Activated CD8-positive, alpha-beta memory T cell treated with anti-CD3 and anti-CD28 coated beads for 1 hour (primary cell): ENCODE measurements around the gene ADAMTS4.
A peak's percentile ranks its signal among the peaks of the same experiment; 100 is the strongest.
"Not testable (repeated sequence)": the region's sequence is repeated elsewhere in the genome, so short reads cannot be mapped to it uniquely, and the experiment has no call there.

Source experiments
- DNase-seq, 2 donors: peaks; one replicate each; pipeline ENCODE4 v3.0.0-alpha.2; 2020; ENCODE audit warnings: low read depth in 1 of 2; ENCODE audit errors: extremely low read depth in 1 of 2

Gene ADAMTS4, protein sequence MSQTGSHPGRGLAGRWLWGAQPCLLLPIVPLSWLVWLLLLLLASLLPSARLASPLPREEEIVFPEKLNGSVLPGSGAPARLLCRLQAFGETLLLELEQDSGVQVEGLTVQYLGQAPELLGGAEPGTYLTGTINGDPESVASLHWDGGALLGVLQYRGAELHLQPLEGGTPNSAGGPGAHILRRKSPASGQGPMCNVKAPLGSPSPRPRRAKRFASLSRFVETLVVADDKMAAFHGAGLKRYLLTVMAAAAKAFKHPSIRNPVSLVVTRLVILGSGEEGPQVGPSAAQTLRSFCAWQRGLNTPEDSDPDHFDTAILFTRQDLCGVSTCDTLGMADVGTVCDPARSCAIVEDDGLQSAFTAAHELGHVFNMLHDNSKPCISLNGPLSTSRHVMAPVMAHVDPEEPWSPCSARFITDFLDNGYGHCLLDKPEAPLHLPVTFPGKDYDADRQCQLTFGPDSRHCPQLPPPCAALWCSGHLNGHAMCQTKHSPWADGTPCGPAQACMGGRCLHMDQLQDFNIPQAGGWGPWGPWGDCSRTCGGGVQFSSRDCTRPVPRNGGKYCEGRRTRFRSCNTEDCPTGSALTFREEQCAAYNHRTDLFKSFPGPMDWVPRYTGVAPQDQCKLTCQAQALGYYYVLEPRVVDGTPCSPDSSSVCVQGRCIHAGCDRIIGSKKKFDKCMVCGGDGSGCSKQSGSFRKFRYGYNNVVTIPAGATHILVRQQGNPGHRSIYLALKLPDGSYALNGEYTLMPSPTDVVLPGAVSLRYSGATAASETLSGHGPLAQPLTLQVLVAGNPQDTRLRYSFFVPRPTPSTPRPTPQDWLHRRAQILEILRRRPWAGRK

GRCh38 chr1:161198897-161199431 is at the start of gene ADAMTS4:
ADAMTS4 (minus strand) TSS chr1:161199054; CDS start chr1:161198627, 427 bp downstream.
- no peak for DNase-seq

DNA sequence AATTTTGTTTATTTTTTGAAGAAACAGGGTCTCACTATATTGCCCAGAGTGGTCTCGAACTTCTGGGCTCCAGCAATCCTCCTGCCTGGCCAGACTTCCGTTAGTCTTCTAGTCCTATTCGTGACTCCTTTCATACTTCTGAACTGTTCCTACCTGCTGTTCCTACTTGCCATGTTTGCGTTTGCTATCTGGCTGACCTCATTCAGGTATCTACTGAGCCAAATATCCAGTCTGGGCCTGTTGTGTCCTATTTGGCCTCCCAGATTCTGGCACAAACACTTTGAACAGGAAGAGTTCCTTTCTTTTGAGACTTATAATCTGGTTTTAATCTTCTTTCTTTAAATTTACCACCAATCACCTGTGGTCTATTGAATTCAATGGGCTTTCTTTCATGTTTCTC is 46.0 kb upstream of the ADAMTS4 start:
- no peak for DNase-seq

DNA sequence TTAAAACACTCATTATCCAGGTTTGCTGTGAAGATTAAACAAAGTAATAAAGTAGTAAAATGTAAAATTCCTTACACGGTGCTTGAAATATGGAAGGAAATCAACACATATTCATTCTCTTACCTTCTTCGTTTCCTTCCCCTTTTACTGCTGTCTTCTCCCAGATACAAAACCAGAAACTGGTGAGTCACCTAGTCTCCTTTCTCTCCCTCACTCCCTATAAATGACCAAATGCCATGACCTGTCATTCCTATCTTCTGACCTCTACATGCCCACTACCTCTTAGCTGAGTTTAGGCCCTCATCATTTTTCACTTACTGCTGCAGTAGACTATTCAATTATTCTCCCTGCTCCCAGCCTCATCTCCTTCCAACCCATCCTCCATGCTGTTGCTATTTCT is 43.5 kb upstream of the ADAMTS4 start:
- DNase-seq = no peak

- DNase-seq = no peak
Observed at GRCh38 chr1:161241682-161242081, 42.8 kb upstream of the ADAMTS4 start.

- no peak for DNase-seq
Observed at GRCh38 chr1:161238039-161238473, 39.2 kb upstream of the ADAMTS4 start, which contains the start of gene NR1I3. NR1I3 (minus strand) TSS chr1:161238203; CDS start chr1:161236565, 1,638 bp downstream.

DNA sequence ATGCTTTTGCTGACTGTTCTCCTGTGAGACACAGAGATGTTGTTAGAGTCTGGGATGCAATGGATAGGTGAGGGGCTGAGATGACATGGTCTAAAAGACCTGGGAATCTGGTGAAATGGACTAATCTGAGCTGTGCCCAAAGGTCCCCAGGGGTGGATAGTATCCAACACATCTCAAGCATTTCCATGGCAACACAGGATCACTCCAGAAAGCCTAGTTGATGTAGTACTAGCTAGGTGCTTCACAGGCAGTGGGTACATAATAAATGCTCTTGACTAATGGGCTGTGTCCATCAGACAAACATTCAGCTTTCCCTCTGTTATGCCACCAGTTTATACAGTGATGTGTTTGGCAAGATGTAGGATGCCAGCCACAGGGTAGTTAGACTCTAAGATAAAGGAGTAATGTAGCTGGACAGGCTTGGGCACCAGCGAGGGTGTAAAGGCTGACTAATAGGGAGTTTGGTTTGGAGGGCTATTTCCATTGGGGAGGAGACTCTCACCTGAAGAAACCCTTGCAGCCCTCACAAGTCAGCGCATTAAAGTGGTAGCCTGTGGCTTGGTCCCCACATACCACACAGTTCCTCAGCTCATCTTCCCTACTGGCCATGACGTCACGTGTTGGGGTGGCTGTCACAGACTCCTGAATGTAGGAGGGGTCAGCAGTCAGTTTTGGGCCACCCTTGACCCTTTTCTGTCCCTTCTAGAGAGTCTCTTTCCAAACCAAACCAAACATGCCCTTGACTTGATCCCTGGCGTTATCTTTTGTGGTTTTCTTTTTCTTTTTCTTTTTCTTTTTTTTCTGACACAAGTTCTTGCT is 37.3 kb upstream of the ADAMTS4 start:
- DNase-seq = no peak

GRCh38 chr1:161233102-161233501 is 34.2 kb upstream of the ADAMTS4 start:
- DNase-seq = no peak

GRCh38 chr1:161230762-161231161 is 31.9 kb upstream of the ADAMTS4 start:
- DNase-seq = no peak

DNA sequence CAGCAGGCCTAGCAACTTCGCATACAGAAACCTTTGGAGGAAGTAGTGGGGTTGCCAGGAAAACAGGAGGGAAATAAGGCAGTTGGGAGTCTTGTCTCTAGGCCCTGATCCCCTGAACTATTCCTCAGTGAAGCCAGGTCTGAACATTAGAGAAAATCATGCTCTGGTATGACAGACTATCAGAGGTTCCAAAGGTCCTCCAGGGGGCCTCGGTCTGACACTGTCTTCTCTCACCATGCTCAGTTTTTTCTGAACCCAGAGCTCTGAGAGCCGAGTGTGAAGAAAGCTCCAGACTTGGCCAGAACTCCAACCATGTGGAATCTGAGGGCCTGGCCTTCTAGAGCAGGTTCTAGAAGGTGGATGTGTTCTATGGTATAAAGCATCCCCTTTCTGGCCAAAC is 31.0 kb upstream of the ADAMTS4 start:
- DNase-seq = no peak

DNA sequence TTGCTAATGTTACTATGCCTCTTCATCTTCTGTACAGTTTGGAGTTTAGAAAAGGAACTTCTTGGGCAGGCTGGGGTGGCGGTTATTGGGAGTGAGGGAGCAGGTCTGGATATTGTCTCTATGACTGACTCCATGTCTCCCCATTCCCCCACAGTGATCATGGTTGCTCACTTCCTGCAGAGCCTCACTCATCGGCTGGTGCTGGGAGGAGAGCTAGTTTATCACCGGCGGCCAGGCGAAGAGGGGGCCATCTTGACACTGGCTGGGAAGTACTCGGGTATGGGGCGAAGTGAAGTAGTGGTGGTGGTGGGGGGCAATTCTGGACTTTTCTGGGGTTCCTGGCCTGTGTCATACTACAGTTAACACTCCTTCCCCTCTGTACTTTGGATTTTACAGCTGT is 29.2 kb upstream of the ADAMTS4 start:
- DNase-seq = no peak

DNA sequence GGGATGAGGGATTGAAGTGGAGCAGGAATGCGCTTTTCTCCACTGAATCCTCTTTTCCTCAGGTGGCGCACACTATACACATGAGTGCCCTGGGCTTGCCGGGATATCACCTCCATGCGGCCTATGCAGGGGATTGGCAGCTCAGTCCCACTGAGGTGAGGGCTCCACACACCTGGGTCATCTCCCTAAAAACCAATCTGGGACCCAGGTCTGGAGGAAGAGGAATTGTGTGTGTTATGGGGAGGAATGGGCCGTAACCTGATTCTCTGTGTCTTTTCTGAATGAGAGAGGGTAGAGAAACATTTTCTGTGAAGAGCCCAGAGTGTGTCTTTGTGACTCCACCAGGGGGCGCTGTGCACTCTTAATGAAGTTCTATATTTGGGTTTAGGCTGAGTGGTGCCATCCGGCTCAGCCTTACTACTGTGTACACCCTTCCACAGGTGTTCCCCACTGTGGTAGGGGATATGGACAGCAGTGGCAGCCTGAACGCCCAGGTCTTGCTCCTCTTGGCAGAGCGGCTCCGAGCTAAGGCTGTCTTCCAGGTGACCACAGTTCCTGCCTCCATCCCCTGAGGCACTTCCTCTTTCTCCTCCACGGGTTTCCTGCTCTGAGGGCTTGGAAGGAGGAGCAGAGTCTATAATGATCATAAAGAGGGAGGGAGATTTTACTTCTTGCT is 28.5 kb upstream of the ADAMTS4 start:
- DNase-seq = peak; percentile 84

DNA sequence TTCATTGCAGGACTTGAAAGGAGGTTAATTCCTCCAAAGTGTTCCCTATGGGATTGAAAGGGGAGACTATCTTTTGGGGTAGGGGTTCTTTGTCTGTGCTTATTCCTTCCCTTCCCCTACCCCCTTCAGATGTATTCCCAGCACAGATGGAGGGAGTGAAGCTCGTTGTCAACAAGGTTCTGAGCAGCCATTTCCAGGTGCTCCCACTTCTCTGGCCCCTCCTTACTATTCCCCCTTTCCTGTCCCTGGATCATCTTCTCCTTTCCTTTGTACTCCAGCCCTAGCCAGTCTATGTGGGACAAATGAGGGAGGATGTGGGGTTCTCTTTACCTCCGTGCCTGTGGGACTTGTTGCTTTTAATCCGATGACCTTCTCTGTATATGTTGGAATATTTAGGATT is 27.9 kb upstream of the ADAMTS4 start:
- DNase-seq = no peak

DNA sequence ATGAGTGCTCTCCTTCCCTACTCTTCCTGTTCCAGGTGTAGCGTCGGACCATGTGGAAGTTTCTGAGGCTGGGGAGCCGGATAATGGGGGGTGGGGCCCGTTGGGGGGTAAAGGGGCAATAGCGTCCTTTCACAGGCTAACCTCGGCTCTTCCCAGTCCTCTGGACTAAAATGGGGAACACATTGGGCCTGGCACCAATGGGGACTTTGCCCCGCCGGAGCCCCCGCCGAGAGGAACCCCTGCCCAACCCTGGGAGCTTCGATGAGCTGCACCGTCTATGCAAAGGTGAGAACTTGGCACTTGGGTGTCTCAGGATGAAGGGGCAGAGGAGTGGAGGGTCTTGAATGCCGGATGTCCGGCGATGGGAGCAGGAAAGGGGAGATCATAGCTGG is 27.5 kb upstream of the ADAMTS4 start:
- DNase-seq = no peak

DNA sequence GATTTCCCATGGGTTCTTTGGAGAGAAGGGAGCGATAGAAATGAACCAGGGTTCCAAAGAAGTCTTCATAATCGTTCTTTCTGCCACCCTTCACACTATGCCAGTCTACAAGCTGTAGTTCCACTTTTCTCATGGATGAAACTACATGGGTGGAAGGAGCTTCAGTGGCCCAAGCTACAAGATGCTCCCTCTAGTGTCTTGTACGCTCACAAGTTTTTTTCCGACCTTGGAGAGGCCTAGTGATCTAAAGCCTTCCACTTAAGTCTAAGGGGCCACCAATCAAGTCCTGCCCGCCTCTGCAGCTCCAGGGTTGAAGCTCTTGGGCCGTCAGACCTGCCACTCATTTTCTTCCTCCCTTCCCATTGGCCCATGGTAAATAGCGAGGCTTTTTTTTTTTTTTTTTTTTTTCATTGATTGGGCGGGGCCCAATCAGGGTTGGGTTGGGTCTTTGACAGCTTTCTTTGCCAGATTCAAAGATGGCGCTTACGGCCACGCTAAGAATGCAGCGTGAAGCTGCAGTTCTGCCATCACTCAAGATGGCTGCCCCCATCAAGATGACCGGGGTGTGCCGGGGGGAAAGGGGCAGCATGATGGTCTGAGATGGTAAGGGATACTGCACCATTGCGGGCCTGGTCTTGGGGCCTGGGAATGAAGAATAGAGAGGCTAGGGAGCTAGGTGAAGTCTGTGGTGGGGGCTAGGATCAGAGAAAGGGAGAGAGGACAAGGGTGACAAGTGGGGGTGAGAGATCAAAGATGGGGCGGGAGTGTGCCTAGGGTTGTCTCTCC is 26.9 kb upstream of the ADAMTS4 start, which contains the start of gene TOMM40L:
TSS of gene TOMM40L (plus strand) at position 527 of the 786 bp plus-strand sequence. CDS start 430 bp downstream, outside the sequence.
- DNase-seq = peak; percentile 69 to 72

DNA sequence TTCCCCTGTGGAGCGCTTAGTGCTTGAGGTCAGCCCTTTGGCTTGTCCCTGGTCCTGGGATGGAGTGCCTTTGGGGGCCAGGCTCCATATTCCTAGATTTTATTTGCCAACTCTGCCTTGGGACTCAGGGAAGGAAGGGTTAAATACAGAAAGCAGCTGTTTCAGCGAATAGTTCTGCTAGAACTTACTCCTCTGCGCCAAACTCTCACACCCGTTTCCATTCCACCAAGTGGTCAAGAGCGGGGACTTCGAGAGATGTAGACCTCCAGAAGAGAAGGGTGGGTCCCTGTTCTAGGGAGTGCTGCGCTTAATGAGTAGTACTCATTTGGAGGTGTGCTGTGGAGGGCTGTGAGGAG is 26.3 kb upstream of the ADAMTS4 start:
- DNase-seq = no peak

GRCh38 chr1:161224695-161225087 is 25.8 kb upstream of the ADAMTS4 start:
- not testable (repeated sequence) for DNase-seq

DNA sequence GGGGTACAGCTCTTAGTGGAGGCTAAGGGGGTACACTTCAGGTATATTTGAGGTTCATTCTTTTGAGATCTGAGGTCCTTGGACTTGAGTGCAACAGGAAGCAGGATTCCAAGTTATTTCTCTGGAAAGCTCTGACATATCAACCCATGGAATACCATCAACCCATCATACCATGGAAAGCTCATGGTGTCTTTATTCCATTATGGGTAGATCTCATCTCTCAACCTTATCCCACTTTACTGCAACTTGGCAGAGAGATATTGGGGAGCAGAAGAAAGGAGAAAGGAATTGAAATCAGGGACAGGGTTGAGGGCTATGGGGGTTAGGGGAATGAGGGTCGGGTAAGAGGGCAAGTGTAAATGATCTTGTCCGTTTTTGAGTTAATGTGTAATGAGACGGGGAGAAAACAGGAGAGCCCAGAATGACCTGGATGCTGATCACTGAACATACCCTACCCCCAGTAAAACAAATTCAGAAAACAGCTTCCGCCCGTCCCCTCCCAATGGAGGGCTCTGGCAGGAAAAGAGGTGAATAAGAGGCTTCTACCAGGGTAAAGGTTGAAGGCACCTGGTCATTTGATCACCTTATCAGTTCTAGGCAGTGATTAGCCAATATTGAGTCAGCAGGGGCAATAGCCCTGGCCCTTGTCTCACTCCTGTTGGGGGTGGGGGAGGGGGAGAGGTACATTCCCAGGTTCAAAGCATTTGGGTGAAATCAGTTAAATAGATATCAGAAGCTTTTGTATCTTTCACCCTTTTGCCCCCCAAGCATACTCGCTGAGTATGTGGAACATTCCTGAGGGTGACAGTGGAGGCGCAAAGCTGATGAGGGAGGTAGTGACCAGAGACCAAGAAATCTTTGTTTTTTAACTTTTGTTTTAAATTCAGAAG is 25.2 kb upstream of the ADAMTS4 start:
- DNase-seq = no peak
